ENCODE data around the gene ISLR.

DNA sequence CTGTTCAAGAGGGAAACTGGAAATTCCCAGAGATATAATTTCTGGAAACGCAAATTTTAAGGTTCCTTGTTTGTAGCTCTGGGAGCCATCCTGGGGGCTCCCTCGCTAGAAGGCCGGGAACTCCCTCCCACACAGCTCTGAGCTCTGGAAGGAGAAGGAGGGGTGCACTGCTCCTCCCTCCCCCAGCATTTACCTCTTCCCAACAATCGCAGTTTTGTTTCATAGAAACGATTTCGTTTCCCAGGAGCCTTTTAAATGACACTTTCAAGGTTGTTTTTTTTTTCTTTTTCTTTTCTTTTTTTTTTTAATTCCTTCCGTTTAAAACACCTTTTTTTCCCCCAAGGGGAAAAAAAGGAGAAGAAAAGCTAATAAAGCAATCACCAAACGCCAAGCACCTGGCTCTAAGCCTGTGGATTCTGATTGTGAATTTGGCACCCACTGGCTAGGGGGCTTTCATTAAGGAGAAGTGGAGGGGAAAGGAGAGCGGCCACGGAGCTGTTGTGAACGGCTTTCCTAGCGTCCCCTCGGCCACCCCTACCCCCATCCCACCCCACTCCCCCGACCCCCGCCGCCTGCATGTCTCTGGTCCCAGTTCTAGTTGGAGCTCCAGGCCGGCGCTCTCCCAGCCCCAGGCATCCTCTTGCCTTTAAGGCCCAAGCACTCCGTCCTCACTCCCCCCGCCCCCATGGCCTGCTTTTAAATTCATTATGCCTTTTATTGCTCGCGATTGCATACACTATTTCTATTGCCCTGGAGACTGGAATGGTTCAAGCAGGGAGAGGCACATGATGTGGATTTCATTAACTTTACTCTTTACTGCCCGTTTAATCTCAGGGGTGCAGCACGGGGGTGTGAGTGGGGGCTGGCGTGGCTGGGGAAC is 49.0 kb downstream of the ISLR start:
- TF ChIP-seq POLR2A (IDR thresholded peaks at IDR 0.05; ENCODE audit: low read depth, low read length) = no peak
- TF ChIP-seq, protein P1, sequence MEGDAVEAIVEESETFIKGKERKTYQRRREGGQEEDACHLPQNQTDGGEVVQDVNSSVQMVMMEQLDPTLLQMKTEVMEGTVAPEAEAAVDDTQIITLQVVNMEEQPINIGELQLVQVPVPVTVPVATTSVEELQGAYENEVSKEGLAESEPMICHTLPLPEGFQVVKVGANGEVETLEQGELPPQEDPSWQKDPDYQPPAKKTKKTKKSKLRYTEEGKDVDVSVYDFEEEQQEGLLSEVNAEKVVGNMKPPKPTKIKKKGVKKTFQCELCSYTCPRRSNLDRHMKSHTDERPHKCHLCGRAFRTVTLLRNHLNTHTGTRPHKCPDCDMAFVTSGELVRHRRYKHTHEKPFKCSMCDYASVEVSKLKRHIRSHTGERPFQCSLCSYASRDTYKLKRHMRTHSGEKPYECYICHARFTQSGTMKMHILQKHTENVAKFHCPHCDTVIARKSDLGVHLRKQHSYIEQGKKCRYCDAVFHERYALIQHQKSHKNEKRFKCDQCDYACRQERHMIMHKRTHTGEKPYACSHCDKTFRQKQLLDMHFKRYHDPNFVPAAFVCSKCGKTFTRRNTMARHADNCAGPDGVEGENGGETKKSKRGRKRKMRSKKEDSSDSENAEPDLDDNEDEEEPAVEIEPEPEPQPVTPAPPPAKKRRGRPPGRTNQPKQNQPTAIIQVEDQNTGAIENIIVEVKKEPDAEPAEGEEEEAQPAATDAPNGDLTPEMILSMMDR (conservative IDR thresholded peaks at IDR 0.05; ENCODE audit: low read depth, low read length) = no peak
- no peak for TF ChIP-seq BHLHE40 (IDR thresholded peaks at IDR 0.05; ENCODE audit: low read depth, low read length)
